ENCODE measurements around the gene ELFN1.

- TF ChIP-seq CTCF (IDR thresholded peaks at IDR 0.05) (no peak), ZFX (IDR thresholded peaks at IDR 0.05; ENCODE audit: borderline replicate concordance) (no peak)
Observed at GRCh38 chr7:1646391-1646790, 23.7 kb upstream of the ELFN1 start.

All from 22Rv1 (cell line).